ENCODE measurements around the gene ZNF764. TPM values are rescaled to one million over a fixed set of nuclear protein-coding genes. Genes with fewer than 3 reads are reported as not detected.

Gene ZNF764
- total and polyA plus RNA-seq, 9 of the 15 experiments (the other 6 are each of a cell fraction or from before 2014, with no cell fraction given) = 0.69 to 10.1 (median 4.1) TPM

GRCh38 chr16:30585400-30586191, 27.4 kb upstream of the ZNF764 start, which contains the start of gene ZNF785 (continued):
- peak; percentile 49; the same call in 1 of the 2 replicates for TF ChIP-seq RREB1 (CRISPR knock-in tag; IDR thresholded peaks at IDR 0.05)
- peak; percentile 98 for TF ChIP-seq FOXK1 (CRISPR knock-in tag; IDR thresholded peaks at IDR 0.05; ENCODE audit: borderline replicate concordance)
- TF ChIP-seq TFAP4 (CRISPR knock-in tag; IDR thresholded peaks at IDR 0.05; ENCODE audit: borderline replicate concordance) = peak; percentile 91
- TF ChIP-seq ZNF24 (IDR thresholded peaks at IDR 0.05) = 0 out of 2 replicates have a peak, but pooled peaks have one; percentile 49
- TF ChIP-seq GTF3C2 (IDR thresholded peaks at IDR 0.05; ENCODE audit: borderline replicate concordance, extremely low read depth, insufficient read length) = no peak
- TF ChIP-seq CBX1 (IDR thresholded peaks at IDR 0.05; ENCODE audit: low read depth) = peak; percentile 83; the same call in 1 of the 2 replicates

Data from K562 (cell line).